Measurements from ENCODE around the gene C1QTNF3.
A peak's percentile ranks its signal among the peaks of the same experiment; 100 is the strongest.
"Not testable (repeated sequence)": the region's sequence is repeated elsewhere in the genome, so short reads cannot be mapped to it uniquely, and the experiment has no call there.

The C1QTNF3 gene

GRCh38 chr5:34017254-34017653 lies 25.8 kb downstream of the C1QTNF3 start:
- DNase-seq, result no peak

- DNase-seq, result no peak
Measured at GRCh38 chr5:34016750-34017149, 26.3 kb downstream of the C1QTNF3 start.

GRCh38 chr5:34016222-34016621 lies 26.8 kb downstream of the C1QTNF3 start:
- DNase-seq, result no peak

GRCh38 chr5:34015120-34015822 lies 27.7 kb downstream of the C1QTNF3 start:
- no peak for DNase-seq

GRCh38 chr5:34014626-34015025 lies 28.4 kb downstream of the C1QTNF3 start:
- DNase-seq, result no peak

- no peak for DNase-seq
Measured at GRCh38 chr5:34013547-34013946, 29.5 kb downstream of the C1QTNF3 start.

- DNase-seq, result no peak
Measured at GRCh38 chr5:34012791-34013190, 30.2 kb downstream of the C1QTNF3 start.

GRCh38 chr5:34011536-34011935 lies 31.5 kb downstream of the C1QTNF3 start:
- no peak for DNase-seq

GRCh38 chr5:34010146-34010545 lies 32.9 kb downstream of the C1QTNF3 start:
- DNase-seq, result not testable (repeated sequence)

GRCh38 chr5:34009610-34010009 lies 33.4 kb downstream of the C1QTNF3 start:
- no peak for DNase-seq

- DNase-seq, result no peak
Measured at GRCh38 chr5:34008802-34009201, 34.2 kb downstream of the C1QTNF3 start.

- peak; percentile 87 for DNase-seq
Measured at GRCh38 chr5:34007621-34008600, 35.1 kb downstream of the C1QTNF3 start, which contains the start of gene AMACR. AMACR (minus strand) TSS chr5:34008050; CDS start chr5:34008019, 31 bp downstream.

- no peak for DNase-seq
Measured at GRCh38 chr5:34007201-34007620, 35.8 kb downstream of the C1QTNF3 start.

GRCh38 chr5:34005681-34006080 lies 37.3 kb downstream of the C1QTNF3 start:
- no peak for DNase-seq

- DNase-seq, result no peak
Measured at GRCh38 chr5:34005211-34005610, 37.8 kb downstream of the C1QTNF3 start.

GRCh38 chr5:34003941-34004340 lies 39.1 kb downstream of the C1QTNF3 start:
- no peak for DNase-seq

GRCh38 chr5:34002629-34003328 lies 40.2 kb downstream of the C1QTNF3 start:
- no peak for DNase-seq

GRCh38 chr5:34001241-34001841 lies 41.7 kb downstream of the C1QTNF3 start:
- DNase-seq, result no peak

- DNase-seq, result no peak
Measured at GRCh38 chr5:33999978-34000377, 43.0 kb downstream of the C1QTNF3 start.

GRCh38 chr5:33997331-33997983 lies 45.6 kb downstream of the C1QTNF3 start:
- no peak for DNase-seq

- DNase-seq, result no peak
Measured at GRCh38 chr5:33995865-33996264, 47.1 kb downstream of the C1QTNF3 start.

GRCh38 chr5:33994845-33995244 lies 48.2 kb downstream of the C1QTNF3 start:
- DNase-seq, result no peak

All from NK-92 treated with Interleukin-12 subunit alpha and Interleukin-12 subunit beta, amount 100 ng/mL, for 24 hours (cell line).